HG03103 (cell line): ENCODE results near the gene EFHD2.
"Not testable (repeated sequence)": the region's sequence is repeated elsewhere in the genome, so short reads cannot be mapped to it uniquely, and the experiment has no call there.

Experiments used
- ATAC-seq: cut with Tn5 transposase; IDR thresholded peaks from one replicate; pipeline ENCODE4 v1.9.1; 2021; ENCODE audit warnings: low read depth; ENCODE audit not compliant: unreplicated experiment

EFHD2 gene

DNA sequence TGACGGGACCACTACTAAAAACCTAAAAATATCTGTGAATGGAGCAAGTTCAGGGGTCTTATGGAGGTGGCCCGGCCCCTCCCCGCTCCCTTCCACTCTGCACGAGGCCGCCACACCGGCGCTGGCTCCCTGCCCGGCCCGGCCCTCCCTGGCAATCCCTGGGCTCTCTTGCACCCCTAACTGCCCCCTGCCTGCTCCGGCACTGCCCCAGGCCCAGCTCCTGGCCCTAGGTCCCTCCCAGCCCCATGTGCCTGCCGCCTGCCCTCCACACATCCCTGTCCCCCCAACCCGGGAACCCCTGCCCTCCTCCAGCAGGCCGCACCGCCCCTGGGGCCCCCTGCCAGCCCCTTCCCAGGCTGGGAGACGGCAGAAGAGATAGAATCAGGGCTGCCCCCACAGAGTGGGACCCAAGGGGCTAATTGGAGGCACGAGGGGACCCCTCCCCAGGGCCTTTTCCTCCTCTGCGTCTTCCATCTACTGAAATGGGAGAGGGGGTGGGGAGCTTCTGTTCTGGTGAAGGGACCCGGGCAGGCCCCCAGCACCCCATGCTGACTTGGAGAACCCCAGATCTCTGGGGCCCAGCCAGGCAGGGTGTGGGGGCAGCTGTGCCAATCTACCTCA lies 19.2 kb downstream of the EFHD2 start:
- no peak for ATAC-seq

GRCh38 chr1:15429701-15430149 lies 20.0 kb downstream of the EFHD2 start:
- no peak for ATAC-seq

- ATAC-seq = no peak
These were observed 21.3 kb downstream of the EFHD2 start for GRCh38 chr1:15430787-15431570.

- no peak for ATAC-seq
These were observed 21.9 kb downstream of the EFHD2 start for GRCh38 chr1:15431571-15431948.

DNA sequence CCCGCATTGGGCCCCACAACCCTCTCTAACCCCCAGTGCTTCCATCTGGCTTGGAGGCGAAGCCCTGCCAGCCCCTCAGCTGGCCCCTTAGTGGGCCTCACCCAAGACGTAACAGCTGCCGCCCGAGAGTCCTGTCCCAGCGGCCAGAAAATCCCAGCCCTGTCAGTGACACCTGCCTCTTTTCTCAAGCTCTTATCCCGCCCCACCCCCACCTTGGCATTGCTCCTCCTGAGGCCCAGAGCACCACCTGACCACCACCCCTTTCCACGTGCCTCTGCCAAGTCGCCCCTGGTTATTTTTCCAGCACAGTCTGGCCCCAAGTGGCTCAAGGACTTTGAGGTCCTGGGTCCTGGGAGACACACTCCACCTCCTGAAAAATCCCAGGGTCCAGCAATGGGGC lies 22.6 kb downstream of the EFHD2 start:
- ATAC-seq = no peak

- ATAC-seq = no peak
These were observed 23.8 kb downstream of the EFHD2 start for GRCh38 chr1:15433471-15433870.

GRCh38 chr1:15434739-15435138 lies 25.1 kb downstream of the EFHD2 start:
- not testable (repeated sequence) for ATAC-seq

GRCh38 chr1:15435239-15436077 lies 25.8 kb downstream of the EFHD2 start:
- no peak for ATAC-seq

DNA sequence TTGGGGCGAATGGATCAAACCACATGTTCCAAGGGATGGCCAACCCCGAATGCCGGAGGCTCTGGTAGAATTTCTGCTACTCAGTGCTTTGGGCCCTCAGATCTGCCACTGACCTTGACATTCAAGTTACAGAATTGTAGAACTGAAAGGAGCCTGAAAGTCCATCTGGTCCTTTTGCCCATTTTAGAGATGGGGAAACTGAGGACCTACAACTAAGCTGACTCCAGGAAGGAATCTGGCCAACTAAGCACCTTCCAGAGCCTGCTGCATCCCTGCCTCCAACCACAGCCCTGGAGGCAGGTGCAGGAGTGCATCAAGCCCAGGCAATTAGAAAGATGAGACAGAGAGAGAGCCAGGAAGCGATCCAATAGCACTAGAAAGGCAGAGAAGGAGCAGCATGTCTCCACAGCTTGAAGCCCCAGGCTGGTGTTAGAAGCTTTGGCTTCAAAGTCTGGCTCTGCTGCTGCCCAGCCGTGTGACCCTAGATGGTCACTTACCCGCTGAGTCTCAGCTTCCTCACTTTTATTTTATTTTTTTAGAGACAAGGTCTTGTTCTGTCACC lies 27.3 kb downstream of the EFHD2 start:
- ATAC-seq = no peak

GRCh38 chr1:15439325-15439724 lies 29.6 kb downstream of the EFHD2 start:
- ATAC-seq = no peak

DNA sequence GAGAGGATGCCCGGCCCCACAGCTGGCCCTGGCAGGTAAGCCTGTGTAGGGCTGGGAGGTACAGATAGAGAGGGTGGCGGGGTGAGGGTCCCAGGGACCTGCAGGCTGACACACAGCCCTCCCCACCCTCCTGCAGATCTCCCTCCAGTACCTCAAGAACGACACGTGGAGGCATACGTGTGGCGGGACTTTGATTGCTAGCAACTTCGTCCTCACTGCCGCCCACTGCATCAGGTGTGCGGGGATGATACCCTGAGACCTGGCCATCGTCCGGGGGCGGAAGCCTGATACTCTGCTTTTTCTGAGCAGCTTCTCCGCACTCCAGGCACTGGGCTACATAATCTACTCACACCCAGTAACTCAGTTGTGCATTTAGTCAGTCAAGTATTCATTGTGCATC lies 30.7 kb downstream of the EFHD2 start:
- ATAC-seq = no peak

DNA sequence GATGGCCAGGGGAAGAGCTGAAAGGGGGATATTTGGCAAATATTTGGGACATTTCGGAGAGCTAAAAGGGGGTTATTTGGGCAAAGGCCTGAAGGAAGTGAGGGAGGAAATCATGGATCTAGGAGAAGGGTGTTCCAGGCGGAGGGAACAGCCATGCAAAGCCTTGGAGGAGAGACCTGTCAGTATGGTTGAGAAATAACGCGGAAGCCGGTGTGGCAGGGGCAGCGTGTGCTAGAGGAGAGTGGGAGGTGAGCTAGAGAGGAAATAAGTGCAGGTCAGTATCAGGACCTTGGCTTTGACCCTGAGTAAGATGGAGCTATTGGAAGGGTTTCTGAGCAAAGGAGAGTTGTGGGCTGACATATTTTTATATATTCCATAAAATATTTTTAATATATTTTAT lies 31.6 kb downstream of the EFHD2 start:
- ATAC-seq = no peak

GRCh38 chr1:15442119-15442518 lies 32.4 kb downstream of the EFHD2 start:
- ATAC-seq = no peak

DNA sequence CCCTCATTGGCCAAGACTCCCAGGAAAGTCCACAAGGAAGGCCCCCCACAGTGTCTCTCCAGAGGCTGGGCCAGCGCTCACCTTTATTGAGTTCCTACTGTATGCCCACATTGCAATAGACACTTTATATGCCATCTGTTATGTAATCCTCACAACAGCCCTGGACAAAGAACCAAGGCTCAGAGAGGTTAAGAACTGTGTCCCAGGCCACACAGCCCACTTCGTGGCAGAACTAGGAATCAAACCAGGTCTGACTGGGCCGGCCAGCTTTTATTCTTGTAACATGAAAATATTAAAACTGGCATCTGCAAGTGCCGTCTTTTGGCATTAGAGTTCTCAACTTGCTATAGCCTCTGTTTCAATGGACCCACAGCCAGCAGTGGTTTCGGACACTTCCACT lies 33.1 kb downstream of the EFHD2 start:
- no peak for ATAC-seq

DNA sequence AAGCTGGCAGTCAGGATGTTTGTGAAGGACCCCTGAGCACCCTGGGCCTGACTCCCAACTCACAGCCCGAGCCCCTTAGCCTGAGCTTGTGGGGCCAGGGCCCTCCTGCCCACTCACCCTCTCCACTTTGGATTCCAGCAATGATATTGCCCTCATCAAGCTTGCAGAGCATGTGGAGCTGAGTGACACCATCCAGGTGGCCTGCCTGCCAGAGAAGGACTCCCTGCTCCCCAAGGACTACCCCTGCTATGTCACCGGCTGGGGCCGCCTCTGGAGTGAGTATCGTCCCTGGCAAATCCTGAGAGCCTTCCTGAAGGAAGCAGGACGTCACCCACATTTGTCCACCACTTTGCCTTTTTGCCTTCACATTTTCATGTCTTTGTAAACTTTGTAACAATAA lies 33.6 kb downstream of the EFHD2 start:
- ATAC-seq = no peak

- ATAC-seq = no peak
These were observed 35.0 kb downstream of the EFHD2 start for GRCh38 chr1:15444468-15445389.

GRCh38 chr1:15445390-15446122 lies 35.9 kb downstream of the EFHD2 start:
- ATAC-seq = no peak

GRCh38 chr1:15446212-15446611 lies 36.5 kb downstream of the EFHD2 start:
- ATAC-seq = no peak

DNA sequence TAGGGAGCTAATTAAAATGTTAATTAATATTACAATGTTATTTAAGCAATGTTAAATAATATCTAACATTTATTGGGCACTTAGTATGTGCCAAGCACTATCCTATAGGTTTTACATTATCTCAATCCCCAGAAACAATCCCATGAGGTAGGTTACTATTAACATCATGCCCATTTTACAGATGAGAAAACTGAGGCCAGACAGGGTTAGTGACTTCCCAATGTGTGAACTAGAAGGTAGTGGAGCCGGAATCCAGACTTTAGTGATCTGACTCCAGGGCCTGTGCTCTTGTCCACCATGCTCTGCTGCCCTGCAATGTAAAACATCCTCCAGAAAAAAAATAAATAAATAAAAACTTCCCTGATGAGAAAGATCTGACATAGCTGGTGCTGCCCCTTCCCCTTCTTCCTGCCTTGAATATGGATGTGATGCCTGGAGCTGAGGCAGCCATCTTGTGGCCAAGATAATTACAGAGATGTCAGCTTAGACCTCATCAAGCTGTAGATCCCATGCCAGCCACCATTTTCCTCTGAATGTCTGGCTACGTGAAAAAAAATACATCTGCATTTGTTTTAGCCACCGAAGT lies 39.3 kb downstream of the EFHD2 start:
- ATAC-seq = no peak
